GM21737 (cell line): ENCODE data around the gene IFNA1.
"Not testable (repeated sequence)": the region's sequence is repeated elsewhere in the genome, so short reads cannot be mapped to it uniquely, and the experiment has no call there.

Experiments used
- ATAC-seq: cut with Tn5 transposase; IDR thresholded peaks from one replicate; pipeline ENCODE4 v1.9.1; 2021; ENCODE audit warnings: mild to moderate bottlenecking, moderate library complexity; ENCODE audit not compliant: unreplicated experiment

Gene IFNA1

GRCh38 chr9:21443849-21444625, 3.8 kb downstream of the IFNA1 start:
- ATAC-seq = peak; percentile 95

GRCh38 chr9:21449312-21449711, 9.1 kb downstream of the IFNA1 start:
- not testable (repeated sequence) for ATAC-seq

- no peak for ATAC-seq
These were observed 10.6 kb downstream of the IFNA1 start for GRCh38 chr9:21450733-21451394.

- no peak for ATAC-seq
These were observed 12.4 kb downstream of the IFNA1 start for GRCh38 chr9:21452681-21453080.

- no peak for ATAC-seq
These were observed 13.9 kb downstream of the IFNA1 start for GRCh38 chr9:21454149-21454548.

- peak; percentile 83 for ATAC-seq
These were observed 15.1 kb downstream of the IFNA1 start for GRCh38 chr9:21455320-21455719.

- no peak for ATAC-seq
These were observed 21.1 kb downstream of the IFNA1 start for GRCh38 chr9:21461377-21461776.

GRCh38 chr9:21465138-21465537, 24.9 kb downstream of the IFNA1 start:
- ATAC-seq = no peak

GRCh38 chr9:21465859-21466518, 25.8 kb downstream of the IFNA1 start:
- no peak for ATAC-seq

- no peak for ATAC-seq
These were observed 29.9 kb downstream of the IFNA1 start for GRCh38 chr9:21470126-21470525.

- ATAC-seq = no peak
These were observed 33.0 kb downstream of the IFNA1 start for GRCh38 chr9:21473236-21473635.

- ATAC-seq = no peak
These were observed 37.2 kb downstream of the IFNA1 start for GRCh38 chr9:21477466-21477865.

- no peak for ATAC-seq
These were observed 39.0 kb downstream of the IFNA1 start for GRCh38 chr9:21479152-21479702.

- no peak for ATAC-seq
These were observed 41.3 kb downstream of the IFNA1 start for GRCh38 chr9:21481470-21482056.

GRCh38 chr9:21482213-21482612, 42.0 kb downstream of the IFNA1 start, which contains the start of gene IFNE:
Gene IFNE (minus strand): TSS chr9:21482313. CDS start chr9:21481694, 619 bp downstream.
- ATAC-seq = no peak
